GM12892 (cell line): Measurements from ENCODE around the gene MORC1.

Experiments used
- POLR2A ChIP-seq: IDR thresholded peaks from 2 replicates; pipeline ENCODE4 v1.6.1; 2011; ENCODE audit warnings: low read depth, low read length, control low read depth
- POLR2AphosphoS5 ChIP-seq: IDR thresholded peaks from 2 replicates; pipeline ENCODE4 v1.6.1; 2011; ENCODE audit warnings: low read depth, low read length, control low read depth
- TAF1 ChIP-seq: IDR thresholded peaks from 2 replicates; pipeline ENCODE4 v1.6.1; 2011; ENCODE audit warnings: low read depth, mild to moderate bottlenecking, control low read depth, low read length, borderline replicate concordance

DNA sequence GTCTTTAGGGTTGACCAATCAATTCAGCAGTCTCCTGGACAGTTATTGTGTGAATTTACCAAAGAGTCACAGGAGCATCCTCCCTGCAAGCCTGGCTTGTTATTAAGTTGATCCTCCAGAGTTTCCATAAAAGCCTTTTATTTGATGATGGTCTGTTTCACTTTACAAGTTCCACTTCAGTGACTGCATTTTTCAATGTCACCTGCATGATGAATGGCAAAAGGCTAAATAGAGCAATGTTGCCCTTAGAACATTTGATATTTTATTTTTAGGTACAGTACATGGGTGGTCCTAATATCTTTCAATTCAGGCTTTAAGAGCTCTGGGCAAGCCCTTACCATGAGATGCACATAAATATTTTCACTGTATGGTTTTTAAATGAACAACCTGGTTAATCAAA, 186.9 kb downstream of the MORC1 start:
- TF ChIP-seq POLR2AphosphoS5: no peak
- TF ChIP-seq TAF1: no peak
- no peak for TF ChIP-seq POLR2A
